22Rv1 (cell line): ENCODE measurements around the gene TRAF1.
A peak's percentile ranks its signal among the peaks of the same experiment; 100 is the strongest.

Experiments
- H3K27ac ChIP-seq: fragments of 450-650 bp; 2 replicates; pipeline ENCODE4 v1.5.1; 2017
- ZFX ChIP-seq: fragments of 450-650 bp; IDR thresholded peaks from 2 replicates; pipeline ENCODE4 v1.6.1; 2017; ENCODE audit warnings: antibody characterized with exemption, borderline replicate concordance
- TF ChIP-seq, protein P1 (sequence below): fragments of 450-650 bp; IDR thresholded peaks from 2 replicates; pipeline ENCODE4 v1.5.1; 2017; ENCODE audit warnings: mild to moderate bottlenecking

TRAF1 gene

DNA sequence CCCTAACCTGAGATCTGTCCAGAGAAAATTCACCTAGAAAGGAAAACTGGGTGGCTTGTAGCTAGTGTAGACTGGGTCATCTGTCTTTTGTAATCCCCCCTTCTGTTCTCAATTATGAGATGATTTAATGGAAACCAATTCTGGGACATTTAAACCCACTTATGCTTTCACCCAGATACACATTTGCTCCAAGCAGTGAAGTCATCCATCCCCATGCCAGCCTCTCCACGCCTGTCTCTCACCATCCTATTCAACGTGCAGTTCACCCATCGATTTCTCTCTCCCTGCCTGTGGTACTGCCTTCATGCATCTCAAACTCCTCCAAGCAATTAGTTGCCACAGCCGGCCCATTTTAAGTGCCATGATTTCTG lies 51.4 kb downstream of the TRAF1 start:
- H3K27ac ChIP-seq, result peak overlapping the region; percentile 58
- TF ChIP-seq, protein P1, sequence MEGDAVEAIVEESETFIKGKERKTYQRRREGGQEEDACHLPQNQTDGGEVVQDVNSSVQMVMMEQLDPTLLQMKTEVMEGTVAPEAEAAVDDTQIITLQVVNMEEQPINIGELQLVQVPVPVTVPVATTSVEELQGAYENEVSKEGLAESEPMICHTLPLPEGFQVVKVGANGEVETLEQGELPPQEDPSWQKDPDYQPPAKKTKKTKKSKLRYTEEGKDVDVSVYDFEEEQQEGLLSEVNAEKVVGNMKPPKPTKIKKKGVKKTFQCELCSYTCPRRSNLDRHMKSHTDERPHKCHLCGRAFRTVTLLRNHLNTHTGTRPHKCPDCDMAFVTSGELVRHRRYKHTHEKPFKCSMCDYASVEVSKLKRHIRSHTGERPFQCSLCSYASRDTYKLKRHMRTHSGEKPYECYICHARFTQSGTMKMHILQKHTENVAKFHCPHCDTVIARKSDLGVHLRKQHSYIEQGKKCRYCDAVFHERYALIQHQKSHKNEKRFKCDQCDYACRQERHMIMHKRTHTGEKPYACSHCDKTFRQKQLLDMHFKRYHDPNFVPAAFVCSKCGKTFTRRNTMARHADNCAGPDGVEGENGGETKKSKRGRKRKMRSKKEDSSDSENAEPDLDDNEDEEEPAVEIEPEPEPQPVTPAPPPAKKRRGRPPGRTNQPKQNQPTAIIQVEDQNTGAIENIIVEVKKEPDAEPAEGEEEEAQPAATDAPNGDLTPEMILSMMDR, result no peak
- TF ChIP-seq ZFX, result no peak

GRCh38 chr9:120874226-120875194 lies 52.1 kb downstream of the TRAF1 start:
- no peak overlapping the region for H3K27ac ChIP-seq
- TF ChIP-seq, protein P1, result no peak
- TF ChIP-seq ZFX, result no peak

DNA sequence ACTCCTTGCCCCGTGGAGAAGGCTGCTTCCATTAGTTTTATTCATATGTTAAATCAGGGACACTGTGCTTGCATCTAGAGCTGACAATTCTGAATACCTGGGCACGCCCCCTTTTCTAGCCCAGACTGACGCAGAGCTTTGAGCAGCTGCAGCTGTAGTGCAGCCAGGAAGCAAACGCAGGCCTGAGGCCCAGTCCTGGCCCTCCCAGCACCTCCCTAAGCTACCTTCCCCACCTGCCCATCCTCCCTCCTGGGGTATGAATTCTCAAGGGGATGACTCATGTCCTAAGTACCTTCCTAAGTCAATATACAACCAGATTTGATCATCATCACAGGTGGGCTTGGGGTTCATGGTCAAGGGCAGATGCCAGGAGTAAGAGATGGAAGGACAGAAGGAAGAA lies 53.1 kb downstream of the TRAF1 start:
- H3K27ac ChIP-seq, result no peak overlapping the region
- TF ChIP-seq, protein P1, result no peak
- TF ChIP-seq ZFX, result no peak

GRCh38 chr9:120872791-120873502 lies 53.6 kb downstream of the TRAF1 start:
- H3K27ac ChIP-seq, result no peak overlapping the region
- TF ChIP-seq, protein P1, result no peak
- TF ChIP-seq ZFX, result no peak

GRCh38 chr9:120870206-120870605 lies 56.4 kb downstream of the TRAF1 start:
- TF ChIP-seq, protein P1, result no peak
- no peak for TF ChIP-seq ZFX
- no peak overlapping the region for H3K27ac ChIP-seq

GRCh38 chr9:120869726-120870125 lies 56.9 kb downstream of the TRAF1 start:
- TF ChIP-seq ZFX, result no peak
- TF ChIP-seq, protein P1, result no peak
- H3K27ac ChIP-seq, result no peak overlapping the region

GRCh38 chr9:120869360-120869687 lies 57.3 kb downstream of the TRAF1 start:
- peak overlapping the region; percentile 54 for H3K27ac ChIP-seq
- TF ChIP-seq, protein P1, result peak; percentile 49
- TF ChIP-seq ZFX, result no peak
